NT2/D1 (cell line): ENCODE measurements around the gene TCF21.

Experiments
- SUZ12 ChIP-seq: IDR thresholded peaks from 2 replicates; pipeline ENCODE4 v1.6.1; 2011; ENCODE audit not compliant: insufficient read length, insufficient read depth; ENCODE audit errors: extremely low read depth
- YY1 ChIP-seq: IDR thresholded peaks from 2 replicates; pipeline ENCODE4 v1.6.1; 2011; ENCODE audit not compliant: insufficient read length, insufficient read depth
- ZNF274 ChIP-seq: IDR thresholded peaks from 2 replicates; pipeline ENCODE4 v1.6.1; 2011; ENCODE audit warnings: mild to moderate bottlenecking, low read depth, low read length

DNA sequence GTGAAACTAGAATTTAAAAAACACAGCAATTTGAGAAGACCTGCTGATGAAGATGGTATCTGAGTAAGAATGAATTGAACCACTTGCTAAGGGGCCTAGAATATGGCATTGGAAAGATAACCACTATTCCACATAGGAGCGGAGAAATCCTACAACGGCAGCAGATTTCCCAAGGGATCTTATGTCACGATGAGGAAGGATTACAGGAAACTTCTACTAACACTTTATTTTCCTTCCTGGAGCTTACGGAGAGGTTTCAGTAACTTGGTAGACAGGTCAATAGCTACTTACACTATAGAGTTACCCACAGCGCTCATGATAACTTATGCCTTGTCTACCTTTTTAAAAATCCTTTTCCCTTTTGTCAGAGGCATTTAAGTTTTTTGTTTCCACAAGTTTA, 11.8 kb upstream of the TCF21 start:
- TF ChIP-seq ZNF274 = no peak
- no peak for TF ChIP-seq YY1
- no peak for TF ChIP-seq SUZ12
